A549 (cell line): ENCODE results near the gene BPI. TPM values are rescaled to one million over a fixed set of nuclear protein-coding genes. Genes with fewer than 3 reads are reported as not detected.

Experiments used
- ATAC-seq, 2 experiments: fragments of 200-7000 bp in 1 of 2; fragments of >200 bp in 1 of 2; cut with Nextera tagmentation in 1 of 2; cut with Tn5 transposase in 1 of 2; 3 replicates each; pipeline versions ENCODE4 v1.8.0 to v1.9.1; 2018 to 2020; ENCODE audit warnings: mild to moderate bottlenecking in 1 of 2, moderate library complexity in 1 of 2
- CTCF ChIA-PET: fragments of 300-600 bp; sonication (Branson Sonifier 250); formaldehyde crosslinking; extraction: SDS; loops from one replicate; lab custom pipeline; 2021; ENCODE audit warnings: antibody characterized with exemption, inconsistent platforms; lab: Yijun Ruan, JAX
- POLR2A ChIA-PET: fragments of 350-600 bp; formaldehyde crosslinking; extraction: SDS; loops from one replicate; lab custom pipeline; 2021; ENCODE audit warnings: antibody characterized with exemption, inconsistent platforms; lab: Yijun Ruan, JAX
- DNase-seq, 2 experiments: peaks; one replicate each; pipeline versions ENCODE4 v3.0.0 to v3.0.0-alpha.2; 2011 to 2016; ENCODE audit warnings: low read depth in 1 of 2, low spot score in 1 of 2
- FAIRE-seq: peaks from 2 replicates; lab custom pipeline; 2011; peaks lifted over from hg19 to GRCh38; lab: Jason Lieb, UNC
- H3K27ac ChIP-seq, 2 experiments: fragments of >200 bp; sonication (Bioruptor Twin); formaldehyde crosslinking; 3 replicates each; pipeline ENCODE4 v1.5.1; 2016 to 2017
- H3K4me1 ChIP-seq: fragments of >200 bp; sonication (Bioruptor Twin); formaldehyde crosslinking; 3 replicates; pipeline ENCODE4 v1.6.1; 2016
- H3K4me2 ChIP-seq: fragments of >200 bp; sonication (Bioruptor Twin); formaldehyde crosslinking; 3 replicates; pipeline ENCODE4 v1.6.1; 2016
- H3K4me3 ChIP-seq: fragments of >200 bp; sonication (Bioruptor Twin); formaldehyde crosslinking; 3 replicates; pipeline ENCODE4 v1.5.1; 2016
- H3K9me3 ChIP-seq: fragments of >200 bp; sonication (Bioruptor Twin); formaldehyde crosslinking; 3 replicates; pipeline ENCODE4 v1.6.1; 2016
- ATOH8 ChIP-seq: fragments of 250-450 bp; sonication (Bioruptor Pico); IDR thresholded peaks from 2 replicates; pipeline ENCODE4 v1.5.0; 2020; ENCODE audit warnings: low read depth, mild to moderate bottlenecking, moderate library complexity
- BHLHE40 ChIP-seq: IDR thresholded peaks from 2 replicates; pipeline ENCODE4 v1.6.1; 2012; ENCODE audit warnings: low read depth, low read length, inconsistent platforms
- CEBPB ChIP-seq, 2 experiments: fragments of >200 bp in 1 of 2; sonication (Bioruptor Twin) in 1 of 2; formaldehyde crosslinking in 1 of 2; IDR thresholded peaks; 2 replicates each; pipeline ENCODE4 v1.6.1; 2012 to 2016
- CTCF ChIP-seq: fragments of >200 bp; sonication (Bioruptor Twin); formaldehyde crosslinking; IDR thresholded peaks from 3 replicates; pipeline ENCODE4 v1.5.1; 2016
- ELK1 ChIP-seq: fragments of 150-350 bp; IDR thresholded peaks from 2 replicates; pipeline ENCODE4 v1.6.1; 2014; ENCODE audit warnings: low read depth, mild to moderate bottlenecking, low read length
- FOSL2 ChIP-seq, 2 experiments: fragments of 450-650 bp in 1 of 2; fragments of >200 bp in 1 of 2; sonication (Bioruptor Twin) in 1 of 2; formaldehyde crosslinking; IDR thresholded peaks; 2 replicates each; pipeline versions ENCODE4 v1.5.0 to v1.6.1; 2016 to 2020; ENCODE audit warnings: mild to moderate bottlenecking in 1 of 2, moderate library complexity in 1 of 2
- HES2 ChIP-seq: fragments of >200 bp; sonication (Bioruptor Twin); formaldehyde crosslinking; IDR thresholded peaks from 2 replicates; pipeline ENCODE4 v1.6.1; 2016
- HOXB5 ChIP-seq: fragments of 250-450 bp; sonication (Bioruptor Pico); IDR thresholded peaks from 2 replicates; pipeline ENCODE4 v1.5.0; 2020; ENCODE audit warnings: mild to moderate bottlenecking, moderate library complexity
- JUNB ChIP-seq: fragments of >200 bp; sonication (Bioruptor Twin); formaldehyde crosslinking; IDR thresholded peaks from 2 replicates; pipeline ENCODE4 v1.6.1; 2016
- KDM1A ChIP-seq: fragments of 200-600 bp; sonication (generic); IDR thresholded peaks from 2 replicates; pipeline ENCODE4 v1.6.1; 2016; ENCODE audit warnings: low read depth, mild to moderate bottlenecking
- KDM5A ChIP-seq: fragments of 200-600 bp; sonication (generic); IDR thresholded peaks from 2 replicates; pipeline ENCODE4 v1.6.1; 2016; ENCODE audit warnings: antibody characterized with exemption, mild to moderate bottlenecking
- MAZ ChIP-seq: fragments of 150-350 bp; IDR thresholded peaks from 2 replicates; pipeline ENCODE4 v1.6.1; 2014; ENCODE audit warnings: antibody characterized with exemption, low read depth, low read length, borderline replicate concordance
- PHF8 ChIP-seq: fragments of 200-600 bp; sonication (generic); IDR thresholded peaks from 2 replicates; pipeline ENCODE4 v1.6.1; 2016; ENCODE audit warnings: low read depth, mild to moderate bottlenecking, antibody characterized with exemption, moderate library complexity, borderline replicate concordance
- POLR2A ChIP-seq: IDR thresholded peaks from 2 replicates; pipeline ENCODE4 v1.6.1; 2012; ENCODE audit warnings: mild to moderate bottlenecking, low read length
- RFX5 ChIP-seq: fragments of 450-650 bp; IDR thresholded peaks from 2 replicates; pipeline ENCODE4 v1.7.1; 2014; ENCODE audit warnings: antibody characterized with exemption, mild to moderate bottlenecking, moderate library complexity
- SMC3 ChIP-seq: fragments of >200 bp; sonication (Bioruptor Twin); formaldehyde crosslinking; IDR thresholded peaks from 3 replicates; pipeline ENCODE4 v1.6.1; 2018; ENCODE audit warnings: inconsistent platforms
- USF2 ChIP-seq: fragments of 450-650 bp; IDR thresholded peaks from 2 replicates; pipeline ENCODE4 v1.6.1; 2014; ENCODE audit warnings: antibody characterized with exemption
- WGBS: methylation state at CpG from one replicate; pipeline ENCODE4 v1.1.6; 2017; ENCODE audit errors: missing lambda C conversion rate; 5-methylcytosine and 5-hydroxymethylcytosine counted together
- polyA plus RNA-seq, 4 experiments: library from polyadenylated mRNA; depleted of rRNA in 3 of 4; stranded (reverse); fragments of >200 nt; fragmentation: RNase III in 1 of 4; extraction: RNeasy Plus Mini Kit Qiagen cat#74134 plus additional on column Dnase treatment in 1 of 4; gene quantifications; 2 replicates in 3 of 4; 3 replicates in 1 of 4; pipeline ENCODE4 v1.2.3, GENCODE V29; 2011 to 2017

BPI gene
- polyA plus RNA-seq, 2 of the 4 experiments (the other 2 are of a cell fraction), result not detected

GRCh38 chr20:38275815-38276550, 28.0 kb upstream of the BPI start:
- POLR2A ChIA-PET, result no interaction called here
- 70% methylated on average over 12 of the region's 12 CpGs for WGBS
- CTCF ChIA-PET, result interaction anchor here (0.8 to 2.0 kb wide), 4 partner anchors 15 to 110 kb away, joined by 3 to 8 read pairs (median 3); no protein-coding TSS in a partner anchor

GRCh38 chr20:38277285-38277684, 26.7 kb upstream of the BPI start:
- Histone ChIP-seq H3K4me3 (no peak overlapping the region), H3K4me1 (no peaks in the 10 kb centered on the region), H3K9me3 (0 out of 3 replicates have a peak, but pooled peaks cover 3% of the 10 kb centered on the region), H3K4me2 (no peak overlapping the region), H3K27ac (no peak overlapping the region)
- FAIRE-seq, result no peak
- POLR2A ChIA-PET, result no interaction called here
- TF ChIP-seq ELK1, result no peak
- no peak for TF ChIP-seq KDM5A
- TF ChIP-seq BHLHE40, result no peak
- no peak for TF ChIP-seq KDM1A
- DNase-seq, result no peak
- CTCF ChIA-PET, result interaction anchor here (1.2 to 2.0 kb wide), 2 partner anchors 13 to 14 kb away, joined by 3 to 8 read pairs; no protein-coding TSS in a partner anchor
- 88% methylated on average over 5 of the region's 5 CpGs for WGBS
- no peak for ATAC-seq

More at GRCh38 chr20:38275815-38276550, 28.0 kb upstream of the BPI start:
- Histone ChIP-seq H3K4me1 (peaks cover 8% of the 10 kb centered on the region), H3K27ac (0 out of 6 replicates have a peak overlapping the region, but pooled peaks of 1 of the 2 experiments have one; percentile 19), H3K4me3 (no peak overlapping the region), H3K9me3 (0 out of 3 replicates have a peak, but pooled peaks cover 3% of the 10 kb centered on the region), H3K4me2 (no peak overlapping the region)
- TF ChIP-seq MAZ (no peak), ATOH8 (CRISPR knock-in tag) (no peak), HES2 (no peak), PHF8 (no peak), USF2 (no peak), JUNB (peak; percentile 22; the same call in 1 of the 2 replicates), HOXB5 (no peak), CTCF (no peak), CEBPB (IDR thresholded peaks at IDR 0.05) (0 out of 4 replicates have a peak, but pooled peaks of 1 of the 2 experiments have one; percentile 19), FOSL2 (IDR thresholded peaks at IDR 0.05) (no peak), FOSL2 (CRISPR knock-in tag; IDR thresholded peaks at IDR 0.05) (peak; percentile 44)
- DNase-seq (peak in 1 of 2 experiments; percentile 25), FAIRE-seq (no peak), ATAC-seq (peak in 1 of 2 experiments; percentile 64; a peak in 3 of 6 replicates)

GRCh38 chr20:38277691-38278090, 26.3 kb upstream of the BPI start:
- CTCF ChIA-PET, result interaction anchor here (1.2 kb wide), 1 partner anchor 13 kb away, joined by 3 read pairs; no protein-coding TSS in a partner anchor
- 0 out of 3 replicates have a peak, but pooled peaks cover 3% of the 10 kb centered on the region for H3K9me3 ChIP-seq
- H3K4me3 ChIP-seq, result no peak overlapping the region
- TF ChIP-seq RFX5 (no peak), POLR2A (no peak), SMC3 (no peak)
- no peaks in the 10 kb centered on the region for H3K4me1 ChIP-seq
- WGBS, result 81% methylated on average over 2 of the region's 2 CpGs
- POLR2A ChIA-PET, result no interaction called here
- DNase-seq (no peak), ATAC-seq (no peak), FAIRE-seq (no peak)
- H3K4me2 ChIP-seq, result no peak overlapping the region
- H3K27ac ChIP-seq, result no peak overlapping the region
